Measurements from ENCODE around the gene DAPK3. TPM values are rescaled to one million over a fixed set of nuclear protein-coding genes. Genes with fewer than 3 reads are reported as not detected.

DAPK3 gene
- total and polyA plus RNA-seq, 4 donors, result 61.9 to 93.9 (median 79.4) TPM

- no peak overlapping the region for H3K4me3 ChIP-seq
- ATAC-seq (ENCODE audit: insufficient read depth, low FRiP score) (no peak), DNase-seq (no peak)
- no peak for TF ChIP-seq CTCF (IDR thresholded peaks at IDR 0.05; ENCODE audit: control extremely low read depth, extremely low read depth)
- H3K36me3 ChIP-seq (ENCODE audit: control insufficient read depth in 4 of 4, insufficient read depth in 4 of 4, low read length in 4 of 4), result no peaks in the 10 kb centered on the region
- no peaks in the 10 kb centered on the region for H3K27me3 ChIP-seq (ENCODE audit: control insufficient read depth in 3 of 3, insufficient read depth in 3 of 3, low read length in 2 of 3)
- no peak overlapping the region for H3K27ac ChIP-seq (ENCODE audit: low read depth in 1 of 2, low read length in 1 of 2)
- 78 to 85% methylated on average over 6 to 7 of the region's 9 CpGs for whole genome bisulfite sequencing, 2 donors
- H3K9me3 ChIP-seq (ENCODE audit: control insufficient read depth in 4 of 4, insufficient read depth in 3 of 4, low read length in 3 of 4), result peaks cover 0 to 10% (median 6%) of the 10 kb centered on the region in 4 donors
- H3K9ac ChIP-seq (ENCODE audit: insufficient read depth in 1 of 2, low read length in 2 of 2), result no peak overlapping the region
- no peaks in the 10 kb centered on the region for H3K4me1 ChIP-seq (ENCODE audit: control insufficient read depth in 5 of 5, insufficient read depth in 5 of 5, low read length in 5 of 5)
Observed at GRCh38 chr19:3914199-3914598, 56.7 kb downstream of the DAPK3 start.

- Histone ChIP-seq H3K9me3 (ENCODE audit: control insufficient read depth in 4 of 4, insufficient read depth in 3 of 4, low read length in 3 of 4) (peaks cover 0 to 11% (median 4%) of the 10 kb centered on the region in 4 donors), H3K27me3 (ENCODE audit: control insufficient read depth in 3 of 3, insufficient read depth in 3 of 3, low read length in 2 of 3) (no peaks in the 10 kb centered on the region), H3K36me3 (ENCODE audit: control insufficient read depth in 4 of 4, insufficient read depth in 4 of 4, low read length in 4 of 4) (no peaks in the 10 kb centered on the region), H3K4me1 (ENCODE audit: control insufficient read depth in 5 of 5, insufficient read depth in 5 of 5, low read length in 5 of 5) (no peaks in the 10 kb centered on the region), H3K4me3 (no peak overlapping the region), H3K27ac (ENCODE audit: low read depth in 1 of 2, low read length in 1 of 2) (no peak overlapping the region), H3K9ac (ENCODE audit: insufficient read depth in 1 of 2, low read length in 2 of 2) (no peak overlapping the region)
- TF ChIP-seq CTCF (IDR thresholded peaks at IDR 0.05; ENCODE audit: control extremely low read depth, extremely low read depth), result no peak
- no peak for ATAC-seq (ENCODE audit: insufficient read depth, low FRiP score)
- no peak for DNase-seq
- 100% methylated on average over 1 of the region's 1 CpG for WGBS, 2 donors
Observed at GRCh38 chr19:3910105-3910504, 60.8 kb downstream of the DAPK3 start.

Small RNAs within 50 kb of the gene (small RNA-seq; reads per million reads assigned to genes)
- not detected for gene RN7SL202P (ENCODE audit: low replicate concordance)
- gene SNORD37 (ENCODE audit: low replicate concordance), result 2.7 reads per million, percentile 92 among the genes with 10 or more reads in this experiment

Other genes with a start within 250 kb of the DAPK3 start
- 10 to 100 TPM; 18.4 to 38.0 TPM for gene APBA3, start 209.4 kb downstream of the DAPK3 start, total RNA-seq
- 10 to 100 TPM; 16.5 to 26.8 TPM for gene APBA3, start 209.4 kb downstream of the DAPK3 start, polyA plus RNA-seq
- 10 to 100 TPM; 28.9 to 64.1 TPM for gene MRPL54, start 208.4 kb downstream of the DAPK3 start, total RNA-seq
- 100 to 1,000 TPM in 1 of 2 donors, 10 to 100 TPM in 1; 63.5 to 137 TPM for gene MRPL54, start 208.4 kb downstream of the DAPK3 start, polyA plus RNA-seq
- not detected for gene RAX2, start 198.9 kb downstream of the DAPK3 start, total RNA-seq
- gene RAX2, start 198.9 kb downstream of the DAPK3 start, polyA plus RNA-seq, result under 1 TPM in 1 of 2 donors, not detected in 1; 0.01 TPM
- gene MATK, start 184.7 kb downstream of the DAPK3 start, total RNA-seq, result 1 to 10 TPM; 3.8 to 6.0 TPM
- 10 to 100 TPM in 1 of 2 donors, 1 to 10 TPM in 1; 6.7 to 20.0 TPM for gene MATK, start 184.7 kb downstream of the DAPK3 start, polyA plus RNA-seq
- gene ZFR2, start 102.1 kb downstream of the DAPK3 start, total RNA-seq, result under 1 TPM; 0.21 to 0.34 TPM
- under 1 TPM; 0.05 to 0.16 TPM for gene ZFR2, start 102.1 kb downstream of the DAPK3 start, polyA plus RNA-seq
- gene ATCAY, start 90.4 kb downstream of the DAPK3 start, total RNA-seq, result under 1 TPM in 1 of 2 donors, not detected in 1; 0.09 TPM
- under 1 TPM in 1 of 2 donors, not detected in 1; under 0.01 TPM for gene ATCAY, start 90.4 kb downstream of the DAPK3 start, polyA plus RNA-seq
- 1 to 10 TPM in 1 of 2 donors, not detected in 1; 1.0 TPM for gene NMRK2, start 38.0 kb downstream of the DAPK3 start, total RNA-seq
- under 1 TPM; 0.13 to 0.26 TPM for gene NMRK2, start 38.0 kb downstream of the DAPK3 start, polyA plus RNA-seq
- gene EEF2, start 14.4 kb upstream of the DAPK3 start, total RNA-seq, result 1,000 to 10,000 TPM; 1,474 to 1,934 TPM
- 1,000 to 10,000 TPM in 1 of 2 donors, 100 to 1,000 TPM in 1; 994 to 1,216 TPM for gene EEF2, start 14.4 kb upstream of the DAPK3 start, polyA plus RNA-seq
- gene PIAS4, start 36.6 kb upstream of the DAPK3 start, total RNA-seq, result 10 to 100 TPM; 26.7 to 46.2 TPM
- gene PIAS4, start 36.6 kb upstream of the DAPK3 start, polyA plus RNA-seq, result 10 to 100 TPM in 1 of 2 donors, 1 to 10 TPM in 1; 9.9 to 16.5 TPM
- gene ZBTB7A, start 95.8 kb upstream of the DAPK3 start, total RNA-seq, result 10 to 100 TPM; 19.0 to 68.0 TPM
- gene ZBTB7A, start 95.8 kb upstream of the DAPK3 start, polyA plus RNA-seq, result 10 to 100 TPM; 13.4 to 20.1 TPM
- 100 to 1,000 TPM in 1 of 2 donors, 10 to 100 TPM in 1; 63.6 to 146 TPM for gene MAP2K2, start 153.0 kb upstream of the DAPK3 start, total RNA-seq
- gene MAP2K2, start 153.0 kb upstream of the DAPK3 start, polyA plus RNA-seq, result 100 to 1,000 TPM; 120 to 181 TPM
- gene CREB3L3, start 182.5 kb upstream of the DAPK3 start, total RNA-seq, result not detected
- under 1 TPM in 1 of 2 donors, not detected in 1; 0.03 TPM for gene CREB3L3, start 182.5 kb upstream of the DAPK3 start, polyA plus RNA-seq
- gene SIRT6, start 211.5 kb upstream of the DAPK3 start, total RNA-seq, result 10 to 100 TPM; 10.2 to 29.3 TPM
- 10 to 100 TPM; 29.1 to 36.5 TPM for gene SIRT6, start 211.5 kb upstream of the DAPK3 start, polyA plus RNA-seq
- gene ANKRD24, start 211.6 kb upstream of the DAPK3 start, total RNA-seq, result 1 to 10 TPM; 1.1 to 1.5 TPM
- gene ANKRD24, start 211.6 kb upstream of the DAPK3 start, polyA plus RNA-seq, result 1 to 10 TPM in 1 of 2 donors, under 1 TPM in 1; 0.68 to 2.4 TPM

All from lung (tissue), 13 donors.